ENCODE data around the gene OR8H3.
"Not testable (repeated sequence)": the region's sequence is repeated elsewhere in the genome, so short reads cannot be mapped to it uniquely, and the experiment has no call there.

The OR8H3 gene

GRCh38 chr11:56122073-56122472, at the start of gene OR8H3:
TSS of gene OR8H3 (plus strand) at chr11:56122373. CDS start at chr11:56122373, 0 bp downstream.
- DNase-seq, result no peak

GRCh38 chr11:56089697-56090096, 32.5 kb upstream of the OR8H3 start:
- no peak for DNase-seq

- no peak for DNase-seq
These were observed 29.2 kb upstream of the OR8H3 start, which contains the start of gene OR8I2 for GRCh38 chr11:56093008-56093407. TSS of gene OR8I2 (plus strand) at chr11:56093308. CDS start at chr11:56093308, 0 bp downstream.

- DNase-seq, result no peak
These were observed 18.9 kb upstream of the OR8H3 start, which contains the start of gene OR8H2 for GRCh38 chr11:56103210-56103737. TSS of gene OR8H2 (plus strand) at chr11:56103687. CDS start at chr11:56105043, 1,356 bp downstream.

GRCh38 chr11:56140151-56140661, 18.0 kb downstream of the OR8H3 start, which contains the start of gene OR8J3:
TSS of gene OR8J3 (minus strand) at chr11:56140201. CDS start at chr11:56137718, 2,483 bp downstream.
- no peak for DNase-seq

- DNase-seq, result not testable (repeated sequence)
These were observed 21.5 kb downstream of the OR8H3 start for GRCh38 chr11:56143681-56144080.

- no peak for DNase-seq
These were observed 29.2 kb downstream of the OR8H3 start for GRCh38 chr11:56151376-56151775.

GRCh38 chr11:56152333-56152732, 30.2 kb downstream of the OR8H3 start:
- DNase-seq, result no peak

- DNase-seq, result no peak
These were observed 38.0 kb downstream of the OR8H3 start, which contains the start of gene OR8K5 for GRCh38 chr11:56160217-56160616. TSS of gene OR8K5 (minus strand) at chr11:56160317. CDS start at chr11:56160317, 0 bp downstream.

- DNase-seq, result no peak
These were observed 41.6 kb downstream of the OR8H3 start for GRCh38 chr11:56163804-56164203.

GRCh38 chr11:56172256-56172830, 50.2 kb downstream of the OR8H3 start:
- DNase-seq, result no peak

Data from suppressor macrophage treated with lipopolysaccharide for 1 hour (primary cell).